Vein endothelial cell (primary cell): ENCODE results near the gene EFNA3. TPM values are rescaled to one million over a fixed set of nuclear protein-coding genes. Genes with fewer than 3 reads are reported as not detected.

Experiments
- small RNA-seq: library from RNA; depleted of rRNA; stranded (forward); fragments of <200 nt; gene quantifications from one replicate; pipeline ENCODE3, GENCODE V24; 2012
- total RNA-seq: library from RNA; depleted of rRNA; stranded (reverse); fragments of >200 nt; gene quantifications from 2 replicates; pipeline ENCODE4 v1.2.3, GENCODE V29; 2012

EFNA3 gene
- 1.6 and 3.6 TPM in 2 replicates for total RNA-seq

GRCh38 chr1:155078469-155079209, at the start of gene EFNA3:
TSS of gene EFNA3 (plus strand) at chr1:155078837. CDS start at chr1:155078942, 105 bp downstream.

DNA sequence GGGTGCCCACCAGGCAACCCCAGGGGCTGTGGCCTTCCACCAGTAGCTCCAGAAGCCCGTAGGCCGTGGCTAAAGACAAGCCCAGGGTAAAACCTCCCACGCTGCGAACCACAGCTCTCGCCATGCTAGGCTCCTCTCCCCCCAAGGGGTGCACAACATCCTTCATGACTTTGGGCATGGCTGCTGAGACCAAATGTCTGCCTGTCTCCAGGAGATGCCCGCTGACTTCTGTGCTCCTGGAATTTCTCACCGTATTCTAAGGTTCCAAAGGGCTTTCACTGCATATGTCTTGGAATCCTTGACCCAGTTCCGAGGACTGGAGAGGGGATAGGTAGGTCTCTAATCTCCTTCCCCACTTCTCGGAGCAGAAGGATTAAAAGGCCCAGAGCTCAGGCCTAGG, 45.1 kb upstream of the EFNA3 start, which contains the start of the genes DCST1 and DCST2:
TSS of gene DCST1 (plus strand) at position 301 of the 400 bp plus-strand sequence. CDS start 213 bp downstream, outside the sequence.
TSS of gene DCST2 (minus strand) at position 258 of the 400 bp plus-strand sequence. CDS start at position 178, 80 bp downstream.

DNA sequence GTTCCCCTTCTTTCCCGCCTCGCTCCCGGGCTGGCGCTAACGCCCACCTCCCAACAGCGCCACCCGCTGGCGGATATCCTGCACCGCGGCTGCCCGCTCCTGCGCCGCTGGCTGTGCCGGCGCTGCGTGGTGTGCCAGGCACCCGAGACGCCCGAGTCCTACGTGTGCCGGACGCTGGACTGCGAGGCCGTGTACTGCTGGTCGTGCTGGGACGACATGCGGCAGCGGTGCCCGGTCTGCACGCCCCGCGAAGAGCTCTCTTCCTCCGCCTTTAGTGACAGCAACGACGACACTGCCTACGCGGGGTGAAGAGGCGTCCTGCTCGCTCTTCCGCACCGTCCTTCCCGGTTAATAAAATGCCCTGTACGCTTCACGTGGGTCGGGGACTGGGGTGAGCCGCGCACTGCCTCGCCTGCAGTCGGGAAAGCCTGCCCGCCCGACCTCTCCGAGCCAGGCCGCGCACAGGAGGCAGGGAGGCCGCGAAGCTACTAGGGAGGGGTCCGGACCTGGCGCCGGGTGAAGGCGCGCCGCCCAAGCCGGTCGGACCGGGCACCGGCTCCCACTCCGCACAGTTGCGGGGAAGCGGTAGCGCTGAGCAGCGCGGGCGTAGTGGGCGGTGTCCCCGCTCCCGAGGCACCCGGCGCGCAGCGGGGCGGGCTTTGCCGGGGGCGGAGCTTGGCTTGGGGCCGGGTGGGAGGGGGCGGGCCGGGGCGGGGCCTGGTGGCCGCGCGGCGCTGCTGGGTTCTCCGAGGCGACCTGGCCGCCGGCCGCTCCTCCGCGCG, 27.9 kb upstream of the EFNA3 start, which contains the start of gene ADAM15:
TSS of gene ADAM15 (plus strand) at position 757 of the 782 bp plus-strand sequence. CDS start 71 bp downstream, outside the sequence.

GRCh38 chr1:155063550-155064110, 15.0 kb upstream of the EFNA3 start, which contains the start of gene EFNA4:
TSS of gene EFNA4 (plus strand) at chr1:155063740. CDS start at chr1:155063824, 84 bp downstream.

GRCh38 chr1:155127105-155127966, 48.7 kb downstream of the EFNA3 start, which contains the start of gene EFNA1:
TSS of gene EFNA1 (plus strand) at chr1:155127876. CDS start at chr1:155127978, 102 bp downstream.

DNA sequence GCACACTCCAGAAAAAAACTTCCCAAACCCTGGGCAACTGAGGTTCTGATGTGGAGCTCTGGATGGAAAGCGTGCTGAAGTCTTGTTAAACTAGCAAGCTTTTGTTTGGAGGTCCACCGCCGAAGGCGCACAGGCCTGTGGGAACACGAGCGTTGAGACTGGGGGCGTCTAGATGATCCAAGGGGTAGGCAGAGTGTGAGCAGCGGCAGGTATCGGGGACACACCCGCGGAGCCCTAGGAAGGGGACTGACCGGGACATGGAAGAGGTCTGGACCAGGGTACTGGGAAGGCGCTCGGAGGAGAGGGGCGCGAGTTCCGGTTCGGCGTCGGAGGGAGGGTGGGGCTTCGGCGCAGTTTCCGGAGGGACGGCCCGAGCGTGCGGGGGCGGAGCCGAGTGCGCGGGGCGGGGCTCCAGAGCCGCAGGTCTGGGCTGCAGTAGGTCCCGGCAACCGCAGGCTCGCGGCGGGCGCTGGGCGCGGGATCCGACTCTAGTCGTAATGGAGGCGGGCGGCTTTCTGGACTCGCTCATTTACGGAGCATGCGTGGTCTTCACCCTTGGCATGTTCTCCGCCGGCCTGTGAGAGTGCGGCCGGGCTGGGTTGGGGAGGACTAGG, 56.9 kb downstream of the EFNA3 start, which contains the start of gene SLC50A1:
TSS of gene SLC50A1 (plus strand) at position 438 of the 614 bp plus-strand sequence. CDS start at position 498, 60 bp downstream.

Small RNA genes within 50 kb of the gene (small RNA-seq; reads per million reads assigned to genes)
- gene RF00019, result not detected

Other genes starting within 250 kb of the EFNA3 start
- gene KCNN3, start 208.6 kb upstream of the EFNA3 start, total RNA-seq, result 1.2 and 2.3 TPM in 2 replicates
- gene PMVK, start 142.1 kb upstream of the EFNA3 start, total RNA-seq, result 5.8 and 6.5 TPM in 2 replicates
- 59.8 and 75.1 TPM in 2 replicates for gene PBXIP1, start 122.7 kb upstream of the EFNA3 start, total RNA-seq
- 12.0 and 12.7 TPM in 2 replicates for gene PYGO2, start 117.1 kb upstream of the EFNA3 start, total RNA-seq
- gene SHC1, start 108.1 kb upstream of the EFNA3 start, total RNA-seq, result 312 and 348 TPM in 2 replicates
- 52.3 and 69.7 TPM in 2 replicates for gene CKS1B, start 104.2 kb upstream of the EFNA3 start, total RNA-seq
- 32.7 and 35.1 TPM in 2 replicates for gene FLAD1, start 95.5 kb upstream of the EFNA3 start, total RNA-seq
- 0.67 and 1.3 TPM in 2 replicates for gene LENEP, start 85.3 kb upstream of the EFNA3 start, total RNA-seq
- 15.4 and 16.8 TPM in 2 replicates for gene ZBTB7B, start 76.0 kb upstream of the EFNA3 start, total RNA-seq
- gene DCST2, start 45.1 kb upstream of the EFNA3 start, total RNA-seq, result not detected in 2 replicates
- not detected in 2 replicates for gene DCST1, start 45.0 kb upstream of the EFNA3 start, total RNA-seq
- gene ADAM15, start 27.5 kb upstream of the EFNA3 start, total RNA-seq, result 508 and 513 TPM in 2 replicates
- gene EFNA4, start 15.1 kb upstream of the EFNA3 start, total RNA-seq, result 11.7 and 12.7 TPM in 2 replicates
- 84.4 and 125 TPM in 2 replicates for gene EFNA1, start 49.0 kb downstream of the EFNA3 start, total RNA-seq
- 28.1 and 31.6 TPM in 2 replicates for gene SLC50A1, start 57.0 kb downstream of the EFNA3 start, total RNA-seq
- 42.5 and 53.3 TPM in 2 replicates for gene DPM3, start 61.7 kb downstream of the EFNA3 start, total RNA-seq
- 81.0 and 141 TPM in 2 replicates for gene KRTCAP2, start 94.5 kb downstream of the EFNA3 start, total RNA-seq
- 6.9 and 12.0 TPM in 2 replicates for gene TRIM46, start 95.0 kb downstream of the EFNA3 start, total RNA-seq
- 15.8 and 16.7 TPM in 2 replicates for gene THBS3, start 129.1 kb downstream of the EFNA3 start, total RNA-seq
- gene MTX1, start 129.9 kb downstream of the EFNA3 start, total RNA-seq, result 42.1 and 44.7 TPM in 2 replicates
- gene ENTREP3, start 176.6 kb downstream of the EFNA3 start, total RNA-seq, result 8.2 and 9.5 TPM in 2 replicates
- gene SCAMP3, start 183.5 kb downstream of the EFNA3 start, total RNA-seq, result 43.1 and 51.0 TPM in 2 replicates
- 27.3 and 27.4 TPM in 2 replicates for gene CLK2, start 194.7 kb downstream of the EFNA3 start, total RNA-seq
- gene HCN3, start 198.6 kb downstream of the EFNA3 start, total RNA-seq, result 0.65 and 1.3 TPM in 2 replicates
- not detected in 2 replicates for gene PKLR, start 222.6 kb downstream of the EFNA3 start, total RNA-seq
- gene FDPS, start 230.0 kb downstream of the EFNA3 start, total RNA-seq, result 260 and 393 TPM in 2 replicates
- gene RUSC1, start 242.1 kb downstream of the EFNA3 start, total RNA-seq, result 18.6 and 19.2 TPM in 2 replicates